ENCODE data around the gene ATP2B2. TPM values are rescaled to one million over a fixed set of nuclear protein-coding genes. Genes with fewer than 3 reads are reported as not detected.

The ATP2B2 gene
- total RNA-seq, 4 donors from 2014 or later, result not detected

GRCh38 chr3:10405816-10406215 is 99.6 kb downstream of the ATP2B2 start:
- in situ Hi-C loops (cut with MboI; ENCODE audit: low pct_ligation_motif_present in 1 of 4, low pct_unique_long_range_greater_than_20kb in 1 of 4, low sequenced_read_pairs in 3 of 4), result no loop called here
- H3K9me3 ChIP-seq, result no peaks in the 10 kb centered on the region
- no peaks in the 10 kb centered on the region for H3K36me3 ChIP-seq
- intact Hi-C loops (cut with DNase I; ENCODE audit: low total_unique reads), result no loop called here
- DNase-seq, result no peak
- H3K4me1 ChIP-seq, result no peaks in the 10 kb centered on the region
- H3K27ac ChIP-seq, result no peak overlapping the region
- no peak for TF ChIP-seq CTCF (IDR thresholded peaks at IDR 0.05)
- TF ChIP-seq POLR2A (IDR thresholded peaks at IDR 0.05), result no peak
- no peak for TF ChIP-seq EP300 (IDR thresholded peaks at IDR 0.05; ENCODE audit: low read depth)
- TF ChIP-seq POLR2AphosphoS5 (IDR thresholded peaks at IDR 0.05), result no peak
- no peaks in the 10 kb centered on the region for H3K27me3 ChIP-seq
- no peak overlapping the region for H3K4me3 ChIP-seq
- 46% methylated on average over 1 of the region's 1 CpG; no CpG with 5 or more reads in 1 of the 2 donors for WGBS, 2 donors (ENCODE audit: low coverage in 1 of 2)

- intact Hi-C loops (cut with DNase I; ENCODE audit: low total_unique reads) (no loop called here), in situ Hi-C loops (cut with MboI; ENCODE audit: low pct_ligation_motif_present in 1 of 4, low pct_unique_long_range_greater_than_20kb in 1 of 4, low sequenced_read_pairs in 3 of 4) (no loop called here)
- no peaks in the 10 kb centered on the region for H3K27me3 ChIP-seq
- H3K36me3 ChIP-seq, result no peaks in the 10 kb centered on the region
- H3K27ac ChIP-seq, result no peak overlapping the region
- no peak overlapping the region for H3K4me3 ChIP-seq
- no peak for DNase-seq
- TF ChIP-seq POLR2A (IDR thresholded peaks at IDR 0.05) (no peak), POLR2AphosphoS5 (IDR thresholded peaks at IDR 0.05) (no peak), CTCF (IDR thresholded peaks at IDR 0.05) (no peak), EP300 (IDR thresholded peaks at IDR 0.05; ENCODE audit: low read depth) (no peak)
- no peaks in the 10 kb centered on the region for H3K4me1 ChIP-seq
- WGBS, 2 donors (ENCODE audit: low coverage in 1 of 2), result 87% methylated on average over 3 of the region's 3 CpGs; no CpG with 5 or more reads in 1 of the 2 donors
- H3K9me3 ChIP-seq, result no peaks in the 10 kb centered on the region
These were observed 100.5 kb downstream of the ATP2B2 start for GRCh38 chr3:10404876-10405275.

- no peaks in the 10 kb centered on the region for H3K27me3 ChIP-seq
- intact Hi-C loops (cut with DNase I; ENCODE audit: low total_unique reads), result no loop called here
- DNase-seq, result no peak
- no peaks in the 10 kb centered on the region for H3K4me1 ChIP-seq
- 69 to 83% methylated on average over 1 to 4 of the region's 4 CpGs for WGBS, 2 donors (ENCODE audit: low coverage in 1 of 2)
- in situ Hi-C loops (cut with MboI; ENCODE audit: low pct_ligation_motif_present in 1 of 4, low pct_unique_long_range_greater_than_20kb in 1 of 4, low sequenced_read_pairs in 3 of 4), result no loop called here
- no peak for TF ChIP-seq POLR2A (IDR thresholded peaks at IDR 0.05)
- no peak for TF ChIP-seq POLR2AphosphoS5 (IDR thresholded peaks at IDR 0.05)
- no peak for TF ChIP-seq CTCF (IDR thresholded peaks at IDR 0.05)
- TF ChIP-seq EP300 (IDR thresholded peaks at IDR 0.05; ENCODE audit: low read depth), result no peak
- H3K9me3 ChIP-seq, result no peaks in the 10 kb centered on the region
- no peaks in the 10 kb centered on the region for H3K36me3 ChIP-seq
- H3K27ac ChIP-seq, result no peak overlapping the region
- H3K4me3 ChIP-seq, result no peak overlapping the region
These were observed 101.0 kb downstream of the ATP2B2 start for GRCh38 chr3:10404377-10404776.

GRCh38 chr3:10401990-10402761 is 103.2 kb downstream of the ATP2B2 start:
- no peaks in the 10 kb centered on the region for H3K36me3 ChIP-seq
- no peaks in the 10 kb centered on the region for H3K4me1 ChIP-seq
- in situ Hi-C loops (cut with MboI; ENCODE audit: low pct_ligation_motif_present in 1 of 4, low pct_unique_long_range_greater_than_20kb in 1 of 4, low sequenced_read_pairs in 3 of 4) (no loop called here), intact Hi-C loops (cut with DNase I; ENCODE audit: low total_unique reads) (no loop called here)
- H3K9me3 ChIP-seq, result no peaks in the 10 kb centered on the region
- H3K4me3 ChIP-seq, result no peak overlapping the region
- no peak for TF ChIP-seq POLR2AphosphoS5 (IDR thresholded peaks at IDR 0.05)
- TF ChIP-seq POLR2A (IDR thresholded peaks at IDR 0.05), result no peak
- TF ChIP-seq EP300 (IDR thresholded peaks at IDR 0.05; ENCODE audit: low read depth), result no peak
- no peak for TF ChIP-seq CTCF (IDR thresholded peaks at IDR 0.05)
- WGBS, 2 donors (ENCODE audit: low coverage in 1 of 2), result 89 to 95% methylated on average over 4 to 14 of the region's 14 CpGs
- H3K27me3 ChIP-seq, result no peaks in the 10 kb centered on the region
- DNase-seq, result no peak
- no peak overlapping the region for H3K27ac ChIP-seq

Data from transverse colon (tissue), 4 donors.